Measurements from ENCODE around the gene DIAPH2.

- TF ChIP-seq CTCF (IDR thresholded peaks at IDR 0.05) = no peak
- no peak for TF ChIP-seq POLR2A (IDR thresholded peaks at IDR 0.05)
Observed at GRCh38 chrX:97547877-97548578, 863.4 kb downstream of the DIAPH2 start.
